NCI-H524 (cell line): Measurements from ENCODE around the gene MYD88.

ENCODE experiments used
- DNase-seq, 2 experiments: peaks; one replicate each; lab custom pipeline; 2025; lab: John Stamatoyannopoulos, UW

MYD88 gene

GRCh38 chr3:38112378-38112761 is 26.1 kb upstream of the MYD88 start:
- no peak for DNase-seq

GRCh38 chr3:38114052-38114874 is 24.2 kb upstream of the MYD88 start:
- no peak for DNase-seq

- no peak for DNase-seq
Measured at GRCh38 chr3:38114875-38115644, 23.4 kb upstream of the MYD88 start.

- DNase-seq: no peak
Measured at GRCh38 chr3:38115645-38116427, 22.6 kb upstream of the MYD88 start.

- DNase-seq: no peak
Measured at GRCh38 chr3:38116471-38117162, 21.8 kb upstream of the MYD88 start.

- DNase-seq: peak in 1 of 2 experiments; percentile 20
Measured at GRCh38 chr3:38117163-38117716, 21.2 kb upstream of the MYD88 start.

- peak; percentile 23 to 61 for DNase-seq
Measured at GRCh38 chr3:38117748-38118420, 20.6 kb upstream of the MYD88 start.

GRCh38 chr3:38118421-38119247 is 19.8 kb upstream of the MYD88 start:
- DNase-seq: no peak

- no peak for DNase-seq
Measured at GRCh38 chr3:38119248-38119544, 19.3 kb upstream of the MYD88 start.

GRCh38 chr3:38119821-38120692 is 18.4 kb upstream of the MYD88 start:
- no peak for DNase-seq

GRCh38 chr3:38120693-38121450 is 17.6 kb upstream of the MYD88 start:
- DNase-seq: no peak

- DNase-seq: no peak
Measured at GRCh38 chr3:38121451-38121831, 17.0 kb upstream of the MYD88 start.

GRCh38 chr3:38121832-38122461 is 16.5 kb upstream of the MYD88 start:
- DNase-seq: no peak

- DNase-seq: no peak
Measured at GRCh38 chr3:38122712-38123290, 15.7 kb upstream of the MYD88 start.

GRCh38 chr3:38124324-38125122 is 13.9 kb upstream of the MYD88 start:
- no peak for DNase-seq

GRCh38 chr3:38125305-38126120 is 12.9 kb upstream of the MYD88 start:
- no peak for DNase-seq
